OCI-LY7 (cell line): ENCODE measurements around the gene SUGP2. TPM values are rescaled to one million over a fixed set of nuclear protein-coding genes. Genes with fewer than 3 reads are reported as not detected.

Experiments used
- BruUV-seq: library from RNA; stranded (reverse); fragments of 400-500 nt; replicated peaks from 2 replicates; lab custom pipeline; 2021; lab: Mats Ljungman, UMichigan
- CTCF ChIA-PET: fragments of 300-600 bp; sonication (Branson Sonifier 250); formaldehyde crosslinking; loops from one replicate; lab custom pipeline; 2022; ENCODE audit warnings: antibody characterized with exemption; ENCODE audit not compliant: unreplicated experiment; lab: Charles Lee
- POLR2A ChIA-PET: fragments of 300-600 bp; sonication (Branson Sonifier 250); formaldehyde crosslinking; loops from one replicate; lab custom pipeline; 2022; ENCODE audit warnings: antibody characterized with exemption; lab: Charles Lee
- DNase-seq: peaks from one replicate; pipeline ENCODE4 v3.0.0-alpha.2; 2015; ENCODE audit warnings: low spot score
- H2AFZ ChIP-seq: fragments of 200-600 bp; sonication (generic), shearing (Covaris generic); 2 replicates; pipeline ENCODE4 v1.6.1; 2014; ENCODE audit warnings: mild to moderate bottlenecking, antibody characterized with exemption, low read length, moderate library complexity
- H3K27ac ChIP-seq: fragments of 200-600 bp; sonication (generic); 2 replicates; pipeline ENCODE4 v1.5.1; 2014; ENCODE audit warnings: mixed run types, low read depth, mild to moderate bottlenecking, moderate library complexity, low read length, inconsistent platforms; ENCODE audit not compliant: poor library complexity, severe bottlenecking
- H3K36me3 ChIP-seq: fragments of 200-600 bp; sonication (generic); 2 replicates; pipeline ENCODE4 v1.6.1; 2014; ENCODE audit warnings: mild to moderate bottlenecking, antibody characterized with exemption, low read length, moderate library complexity, mixed read lengths; ENCODE audit not compliant: insufficient read depth
- H3K4me1 ChIP-seq: fragments of 200-600 bp; sonication (generic); 2 replicates; pipeline ENCODE4 v1.5.1; 2014; ENCODE audit warnings: mild to moderate bottlenecking, low read length; ENCODE audit not compliant: insufficient read depth, poor library complexity, severe bottlenecking
- H3K4me2 ChIP-seq: fragments of 200-600 bp; sonication (generic); 2 replicates; pipeline ENCODE4 v1.6.1; 2014; ENCODE audit warnings: mild to moderate bottlenecking, low read length
- H3K4me3 ChIP-seq: fragments of 200-600 bp; sonication (generic); 2 replicates; pipeline ENCODE4 v1.5.1; 2014; ENCODE audit warnings: mild to moderate bottlenecking, low read depth, low read length; ENCODE audit not compliant: poor library complexity, severe bottlenecking
- H3K79me2 ChIP-seq: fragments of 200-600 bp; sonication (generic); 2 replicates; pipeline ENCODE4 v1.6.1; 2016; ENCODE audit warnings: low read depth, mild to moderate bottlenecking, low read length, moderate library complexity, mixed read lengths; ENCODE audit not compliant: insufficient read depth
- H3K9me2 ChIP-seq: fragments of 200-600 bp; sonication (generic); 2 replicates; pipeline ENCODE4 v1.6.1; 2016; ENCODE audit warnings: mild to moderate bottlenecking, low read length, mixed read lengths; ENCODE audit not compliant: insufficient read depth
- H3K9me3 ChIP-seq: fragments of 200-600 bp; sonication (generic); 2 replicates; pipeline ENCODE4 v1.6.1; 2014; ENCODE audit warnings: mild to moderate bottlenecking, mixed run types, low read length, mixed read lengths
- H4K20me1 ChIP-seq: fragments of 200-600 bp; sonication (generic); 2 replicates; pipeline ENCODE4 v1.6.1; 2014; ENCODE audit warnings: mild to moderate bottlenecking, antibody characterized with exemption, low read length, moderate library complexity, mixed read lengths; ENCODE audit not compliant: insufficient read depth
- CTCF ChIP-seq: fragments of 200-600 bp; sonication (generic); conservative IDR thresholded peaks from 2 replicates; pipeline ENCODE4 v1.5.1; 2014; ENCODE audit warnings: mild to moderate bottlenecking, antibody characterized with exemption, low read length, moderate library complexity, mixed read lengths
- EZH2phosphoT487 ChIP-seq: fragments of 200-600 bp; sonication (generic); IDR thresholded peaks from 2 replicates; pipeline ENCODE4 v1.6.1; 2018; ENCODE audit warnings: low read depth, borderline replicate concordance, mild to moderate bottlenecking, mixed run types, antibody characterized with exemption, low read length, moderate library complexity, mixed read lengths
- intact Hi-C: fragments of 100-400 bp; cut with micrococcal nuclease; formaldehyde crosslinking; loops from one replicate; pipeline ENCODE4 v1.10.0; 2022; ENCODE audit not compliant: unreplicated experiment
- total RNA-seq, 2 experiments: library from RNA; depleted of rRNA in 1 of 2; stranded (reverse); fragments of >200 nt in 1 of 2; shearing (Covaris generic) in 1 of 2; gene quantifications; 2 replicates each; pipeline ENCODE4 v1.2.3, GENCODE V29; 2014 to 2022

SUGP2 gene
- total RNA-seq, 2 experiments from 2014 or later = 111 to 229 TPM

DNA sequence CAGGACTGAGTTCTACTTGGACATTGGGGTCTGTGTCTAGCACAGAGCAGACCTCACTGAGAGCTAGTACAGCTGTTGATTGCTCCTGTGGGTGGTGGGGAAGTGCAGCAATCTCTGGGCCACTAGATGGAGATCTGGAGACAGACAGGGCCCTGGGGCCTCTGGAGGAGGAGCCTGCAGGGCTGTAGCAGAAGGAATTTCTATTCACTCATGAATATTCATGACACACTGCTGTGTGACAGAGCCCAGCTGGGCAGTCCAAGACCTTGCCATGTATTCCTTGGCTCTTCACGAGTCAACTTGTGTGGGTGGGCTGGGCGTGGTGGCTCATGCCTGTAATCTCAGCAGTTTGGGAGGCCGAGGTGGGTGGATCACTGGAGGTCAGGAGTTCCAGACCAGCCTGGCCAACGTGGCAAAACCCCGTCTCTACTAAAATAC, 37.5 kb downstream of the SUGP2 start:
- H2AFZ ChIP-seq = no peak overlapping the region
- ChIA-PET CTCF (no interaction called here), POLR2A (no interaction called here)
- H3K36me3 ChIP-seq = peaks cover 89% of the 10 kb centered on the region
- H3K4me1 ChIP-seq = no peaks in the 10 kb centered on the region
- H3K9me2 ChIP-seq = no peaks in the 10 kb centered on the region
- no peaks in the 10 kb centered on the region for H4K20me1 ChIP-seq
- no peak overlapping the region for H3K4me2 ChIP-seq
- H3K79me2 ChIP-seq = no peaks in the 10 kb centered on the region
- no TSS peak for BruUV-seq
- TF ChIP-seq EZH2phosphoT487 (no peak), CTCF (peak; percentile 77)
- DNase-seq = peak; percentile 74
- no peak overlapping the region for H3K27ac ChIP-seq
- intact Hi-C loops = no loop called here
- H3K9me3 ChIP-seq = no peaks in the 10 kb centered on the region
- no peak overlapping the region for H3K4me3 ChIP-seq

DNA sequence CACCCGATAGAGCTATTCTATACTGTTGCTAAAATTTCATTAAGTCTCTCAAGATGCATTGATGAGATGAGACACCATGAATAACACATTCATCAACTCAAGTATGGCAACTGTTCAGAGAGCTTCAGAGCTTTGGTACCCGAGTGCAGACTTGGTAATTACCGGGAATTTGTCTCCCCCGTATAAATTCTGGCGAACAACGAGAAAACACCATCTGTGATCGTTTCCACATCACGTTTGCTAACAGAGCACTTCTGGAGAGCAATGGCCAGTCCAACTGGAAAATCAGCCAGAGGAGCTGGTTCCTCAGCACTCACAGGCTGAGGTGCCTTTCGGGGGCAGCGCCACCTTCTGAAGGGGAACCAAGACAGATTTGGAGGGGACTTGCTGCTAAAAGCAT, 40.2 kb downstream of the SUGP2 start:
- H3K4me3 ChIP-seq = no peak overlapping the region
- H3K79me2 ChIP-seq = no peaks in the 10 kb centered on the region
- no peak for DNase-seq
- ChIA-PET POLR2A (no interaction called here), CTCF (no interaction called here)
- H2AFZ ChIP-seq = no peak overlapping the region
- intact Hi-C loops = no loop called here
- H3K27ac ChIP-seq = no peak overlapping the region
- no peaks in the 10 kb centered on the region for H4K20me1 ChIP-seq
- no TSS peak for BruUV-seq
- no peak overlapping the region for H3K4me2 ChIP-seq
- peaks cover 65% of the 10 kb centered on the region for H3K36me3 ChIP-seq
- H3K4me1 ChIP-seq = no peaks in the 10 kb centered on the region
- no peaks in the 10 kb centered on the region for H3K9me3 ChIP-seq
- TF ChIP-seq CTCF (0 out of 2 replicates have a peak, but pooled peaks have one; percentile 18), EZH2phosphoT487 (no peak)
- no peaks in the 10 kb centered on the region for H3K9me2 ChIP-seq

DNA sequence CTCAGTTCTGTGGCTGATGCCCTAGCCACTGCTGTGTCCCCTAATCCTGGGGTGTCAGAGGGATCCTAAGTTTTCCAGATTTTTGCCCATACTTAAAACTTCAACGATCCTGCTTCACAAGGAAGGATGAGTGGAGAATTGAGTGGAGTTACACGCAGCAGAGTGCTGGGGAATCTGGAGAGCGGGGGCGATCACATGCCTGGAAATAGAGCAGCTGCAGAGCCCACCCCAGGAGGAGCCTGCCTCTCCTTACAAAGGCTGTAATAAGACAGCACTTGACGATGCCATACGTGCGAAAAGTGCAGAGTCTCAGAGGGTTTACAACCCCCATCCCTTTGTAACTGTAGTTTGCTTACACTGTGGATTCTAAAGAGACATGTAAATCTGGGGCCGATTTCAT, 40.6 kb downstream of the SUGP2 start:
- Histone ChIP-seq H3K9me3 (no peaks in the 10 kb centered on the region), H3K9me2 (no peaks in the 10 kb centered on the region), H3K36me3 (peaks cover 62% of the 10 kb centered on the region), H4K20me1 (no peaks in the 10 kb centered on the region), H2AFZ (no peak overlapping the region), H3K4me1 (no peaks in the 10 kb centered on the region), H3K4me3 (no peak overlapping the region), H3K79me2 (no peaks in the 10 kb centered on the region), H3K4me2 (no peak overlapping the region), H3K27ac (no peak overlapping the region)
- CTCF ChIA-PET = no interaction called here
- intact Hi-C loops = no loop called here
- no peak for DNase-seq
- TF ChIP-seq EZH2phosphoT487 (no peak), CTCF (no peak)
- BruUV-seq = TSS peak; percentile 64
- POLR2A ChIA-PET = no interaction called here
